SJSA1 (cell line): ENCODE results near the gene ANAPC5. TPM values are rescaled to one million over a fixed set of nuclear protein-coding genes. Genes with fewer than 3 reads are reported as not detected.
"Not testable (repeated sequence)": the region's sequence is repeated elsewhere in the genome, so short reads cannot be mapped to it uniquely, and the experiment has no call there.

Experiments used
- DNase-seq, 2 experiments: peaks; one replicate each; pipeline ENCODE4 v3.0.0-alpha.2; 2015 to 2020; ENCODE audit warnings: low spot score in 2 of 2, low read depth in 1 of 2
- H3K27ac ChIP-seq: fragments of 250-450 bp; sonication (Bioruptor Pico); 2 replicates; pipeline ENCODE4 v1.5.1; 2020; ENCODE audit warnings: mild to moderate bottlenecking, moderate library complexity
- H3K27me3 ChIP-seq: fragments of 250-450 bp; sonication (Bioruptor Pico); replicated peaks from 2 replicates; pipeline ENCODE4 v1.5.1; 2020; ENCODE audit warnings: mild to moderate bottlenecking, moderate library complexity
- H3K36me3 ChIP-seq: fragments of 250-450 bp; sonication (Bioruptor Pico); 2 replicates; pipeline ENCODE4 v1.5.1; 2020; ENCODE audit warnings: mild to moderate bottlenecking
- H3K4me1 ChIP-seq: fragments of 250-450 bp; sonication (Bioruptor Pico); replicated peaks from 2 replicates; pipeline ENCODE4 v1.6.1; 2021; ENCODE audit warnings: mild to moderate bottlenecking
- H3K4me3 ChIP-seq: fragments of 250-450 bp; sonication (Bioruptor Pico); 2 replicates; pipeline ENCODE4 v1.5.1; 2020; ENCODE audit warnings: mild to moderate bottlenecking
- H3K9me3 ChIP-seq: fragments of 250-450 bp; sonication (Bioruptor Pico); replicated peaks from 2 replicates; pipeline ENCODE4 v1.5.1; 2020; ENCODE audit warnings: mild to moderate bottlenecking
- total RNA-seq: library from RNA; depleted of rRNA; stranded (reverse); fragments of >200 nt; shearing (Covaris generic); gene quantifications from 2 replicates; pipeline ENCODE4 v1.2.3, GENCODE V29; 2014

Gene ANAPC5
- total RNA-seq, 1 experiment from 2014 or later, result 107 TPM

DNA sequence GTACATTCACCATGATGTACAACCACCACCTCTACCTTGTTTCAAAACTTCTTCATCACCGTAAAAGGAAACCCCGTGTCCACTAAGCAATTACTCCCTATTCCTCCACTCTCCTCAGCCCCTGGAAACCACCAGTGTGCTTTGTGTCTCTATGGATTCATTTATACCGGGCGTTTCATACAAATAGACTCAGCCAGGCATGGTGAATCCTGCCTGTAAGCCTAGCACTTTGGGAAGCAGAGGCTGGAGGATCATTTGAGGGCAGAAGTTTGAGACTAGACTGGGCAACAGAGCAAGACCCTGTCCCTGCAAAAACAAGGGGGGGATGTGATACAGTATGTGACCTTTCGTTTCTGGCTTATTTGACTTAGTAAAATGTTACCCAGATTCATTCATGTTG, 26.5 kb upstream of the ANAPC5 start:
- H3K4me1 ChIP-seq, result no peaks in the 10 kb centered on the region
- no peak overlapping the region for H3K27ac ChIP-seq
- no peak for DNase-seq
- H3K4me3 ChIP-seq, result no peak overlapping the region
- H3K9me3 ChIP-seq, result no peaks in the 10 kb centered on the region
- H3K36me3 ChIP-seq, result no peaks in the 10 kb centered on the region
- no peaks in the 10 kb centered on the region for H3K27me3 ChIP-seq

DNA sequence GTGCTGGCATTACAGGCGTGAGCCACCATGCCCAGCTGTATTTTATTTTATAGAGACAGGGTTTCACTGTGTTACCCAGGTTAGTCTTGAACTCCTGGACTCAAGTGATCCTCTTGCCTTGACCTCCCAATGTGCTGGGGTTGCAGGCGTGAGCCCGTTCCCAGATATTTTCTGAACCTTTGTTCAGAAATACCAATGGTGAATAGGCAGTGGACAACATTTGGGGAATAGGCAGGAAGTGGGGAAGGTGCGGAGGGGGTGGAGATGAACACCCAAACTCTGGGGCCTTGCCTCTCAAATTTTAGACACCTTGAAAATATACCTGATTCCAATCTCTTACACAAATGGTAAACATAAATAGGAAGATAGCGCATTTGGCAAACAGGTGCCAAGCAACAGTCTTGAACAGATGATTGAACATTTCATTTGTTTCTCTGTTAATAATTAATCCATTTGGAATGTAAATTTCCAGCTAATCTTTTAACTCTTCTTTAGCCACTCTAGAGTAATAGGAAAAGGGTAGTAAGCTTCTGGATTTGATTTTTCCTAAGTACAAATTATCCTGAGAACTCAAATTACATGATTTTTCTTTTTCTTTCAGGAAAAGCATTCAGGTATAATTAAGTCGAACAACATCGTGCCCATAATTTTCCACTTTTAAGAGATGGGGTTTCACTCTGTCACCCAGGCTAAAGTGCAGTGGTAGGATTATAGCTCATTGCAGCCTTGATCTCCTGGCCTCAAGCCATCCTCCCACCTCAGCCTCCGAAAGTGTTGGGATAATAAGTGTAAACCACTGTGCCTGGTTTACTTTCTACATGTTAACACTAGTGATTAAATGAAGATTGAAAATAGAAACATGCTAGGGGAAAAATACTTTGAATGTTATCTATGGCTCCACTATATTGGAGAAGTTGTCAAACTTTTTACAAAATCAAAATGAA, 24.8 kb upstream of the ANAPC5 start:
- Histone ChIP-seq H3K4me3 (no peak overlapping the region), H3K27me3 (no peaks in the 10 kb centered on the region), H3K9me3 (no peaks in the 10 kb centered on the region), H3K36me3 (no peaks in the 10 kb centered on the region), H3K27ac (no peak overlapping the region), H3K4me1 (no peaks in the 10 kb centered on the region)
- DNase-seq, result no peak

DNA sequence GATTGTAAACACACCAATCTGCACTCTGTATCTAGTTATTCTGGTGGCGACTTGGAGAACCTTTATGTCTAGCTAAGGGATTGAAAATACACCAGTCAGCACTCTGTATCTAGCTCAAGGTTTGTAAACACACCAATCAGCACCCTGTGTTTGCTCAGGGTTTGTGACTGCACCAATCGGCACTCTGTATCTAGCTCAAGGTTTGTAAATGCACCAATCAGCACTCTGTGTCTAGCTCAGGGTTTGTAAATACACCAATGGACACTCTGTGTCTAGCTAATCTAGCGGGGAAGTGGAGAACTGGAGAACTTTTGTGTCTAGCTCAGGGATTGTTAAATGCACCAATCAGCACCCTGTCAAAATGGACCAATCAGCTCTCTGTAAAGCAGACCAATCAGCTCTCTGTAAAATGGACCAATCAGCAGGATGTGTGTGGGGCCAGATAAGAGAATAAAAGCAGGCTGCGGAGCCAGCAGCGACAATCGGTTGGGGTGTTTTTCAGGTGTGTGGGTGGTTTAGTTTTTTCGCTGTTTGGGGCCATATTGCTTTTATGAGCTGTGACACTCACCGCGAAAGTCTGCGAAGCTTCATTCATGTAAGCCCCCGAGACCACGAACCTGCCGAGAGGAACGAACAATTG, 22.9 kb upstream of the ANAPC5 start:
- H3K4me1 ChIP-seq, H3K27me3 ChIP-seq, H3K27ac ChIP-seq, DNase-seq, H3K36me3 ChIP-seq, H3K4me3 ChIP-seq, H3K9me3 ChIP-seq: not testable (repeated sequence)

DNA sequence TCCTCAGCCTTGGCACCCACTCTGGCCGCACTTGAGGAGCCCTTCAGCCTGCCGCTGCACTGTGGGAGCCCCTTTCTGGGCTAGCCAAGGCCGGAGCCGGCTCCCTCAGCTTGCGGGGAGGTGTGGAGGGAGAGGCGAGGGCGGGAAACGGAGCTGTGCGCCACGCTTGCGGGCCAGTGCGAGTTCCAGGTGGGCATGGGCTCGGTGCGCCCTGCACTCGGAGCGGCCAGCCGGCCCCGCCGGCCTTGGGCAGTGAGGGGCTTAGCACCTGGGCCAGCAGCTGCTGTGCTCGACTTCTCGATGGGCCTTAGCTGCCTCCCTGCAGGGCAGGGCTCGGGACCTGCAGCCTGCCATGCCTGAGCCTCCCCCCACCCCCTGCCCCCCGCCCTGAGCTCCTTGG, 22.1 kb upstream of the ANAPC5 start:
- not testable (repeated sequence) for H3K9me3 ChIP-seq, H3K27ac ChIP-seq, DNase-seq, H3K27me3 ChIP-seq, H3K36me3 ChIP-seq, H3K4me3 ChIP-seq, H3K4me1 ChIP-seq

DNA sequence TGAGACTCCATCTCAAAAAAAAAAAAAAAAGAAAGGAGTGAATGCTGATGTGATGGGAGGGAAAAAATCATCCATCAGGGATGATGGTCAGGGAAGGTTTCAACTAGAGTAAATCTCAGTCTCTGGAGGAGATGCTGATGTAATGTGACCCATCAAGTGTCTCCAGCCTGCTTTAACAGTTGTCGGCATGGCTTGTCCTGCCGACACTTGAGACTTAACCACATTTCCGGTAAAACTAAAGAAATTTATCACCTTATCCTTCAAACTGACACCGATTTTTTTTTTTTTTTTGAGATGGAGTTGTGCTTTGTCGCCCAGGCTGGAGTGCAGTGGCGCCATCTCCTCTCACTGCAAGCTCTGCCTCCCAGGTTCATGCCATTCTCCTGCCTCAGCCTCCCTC, 21.5 kb upstream of the ANAPC5 start:
- Histone ChIP-seq H3K27me3 (no peaks in the 10 kb centered on the region), H3K27ac (no peak overlapping the region), H3K4me3 (no peak overlapping the region), H3K4me1 (no peaks in the 10 kb centered on the region), H3K36me3 (no peaks in the 10 kb centered on the region), H3K9me3 (no peaks in the 10 kb centered on the region)
- no peak for DNase-seq

DNA sequence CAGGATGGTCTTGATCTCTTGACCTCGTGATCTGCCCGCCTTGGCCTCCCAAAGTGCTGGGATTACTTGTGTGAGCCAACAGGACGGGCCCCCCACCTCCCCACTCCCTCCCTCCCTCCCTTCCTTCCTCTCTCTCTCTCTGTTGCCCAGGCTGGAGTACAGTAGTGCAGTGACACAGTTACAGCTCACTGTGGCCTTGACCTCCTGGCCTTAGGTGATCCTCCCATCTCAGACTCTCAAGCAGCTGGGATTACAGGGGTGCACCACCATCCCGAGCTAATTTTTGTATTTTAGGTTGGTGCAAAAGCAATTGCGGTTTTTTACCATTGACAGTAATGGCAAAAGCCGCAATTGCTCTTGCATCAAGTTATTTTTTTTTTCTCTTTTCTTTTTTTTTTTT, 19.2 kb upstream of the ANAPC5 start:
- no peak overlapping the region for H3K4me3 ChIP-seq
- H3K36me3 ChIP-seq, result no peaks in the 10 kb centered on the region
- H3K9me3 ChIP-seq, result no peaks in the 10 kb centered on the region
- no peak for DNase-seq
- H3K4me1 ChIP-seq, result no peaks in the 10 kb centered on the region
- no peaks in the 10 kb centered on the region for H3K27me3 ChIP-seq
- H3K27ac ChIP-seq, result no peak overlapping the region

DNA sequence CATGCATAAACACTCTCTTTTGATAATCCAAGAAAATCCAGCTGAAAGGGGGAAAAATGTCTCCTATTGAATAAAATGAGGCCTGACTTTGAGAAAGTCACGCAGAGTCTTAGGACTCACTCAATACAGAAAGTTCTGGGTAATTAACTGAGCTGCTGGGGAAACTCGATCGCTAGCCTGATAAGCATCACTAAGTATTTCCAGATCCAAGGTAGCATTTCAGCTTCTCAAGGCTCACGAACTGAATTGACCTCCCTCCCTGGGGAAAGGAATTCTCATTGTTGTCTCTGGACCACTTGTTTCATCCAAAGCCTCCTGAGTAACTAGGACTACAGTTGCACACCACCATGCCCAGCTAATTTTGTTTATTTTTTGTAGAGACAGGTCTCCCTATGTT, 13.8 kb upstream of the ANAPC5 start:
- Histone ChIP-seq H3K27ac (no peak overlapping the region), H3K4me1 (peaks cover 7% of the 10 kb centered on the region; the same call in 1 of the 2 replicates), H3K9me3 (no peaks in the 10 kb centered on the region), H3K36me3 (no peaks in the 10 kb centered on the region), H3K27me3 (no peaks in the 10 kb centered on the region), H3K4me3 (no peak overlapping the region)
- no peak for DNase-seq

DNA sequence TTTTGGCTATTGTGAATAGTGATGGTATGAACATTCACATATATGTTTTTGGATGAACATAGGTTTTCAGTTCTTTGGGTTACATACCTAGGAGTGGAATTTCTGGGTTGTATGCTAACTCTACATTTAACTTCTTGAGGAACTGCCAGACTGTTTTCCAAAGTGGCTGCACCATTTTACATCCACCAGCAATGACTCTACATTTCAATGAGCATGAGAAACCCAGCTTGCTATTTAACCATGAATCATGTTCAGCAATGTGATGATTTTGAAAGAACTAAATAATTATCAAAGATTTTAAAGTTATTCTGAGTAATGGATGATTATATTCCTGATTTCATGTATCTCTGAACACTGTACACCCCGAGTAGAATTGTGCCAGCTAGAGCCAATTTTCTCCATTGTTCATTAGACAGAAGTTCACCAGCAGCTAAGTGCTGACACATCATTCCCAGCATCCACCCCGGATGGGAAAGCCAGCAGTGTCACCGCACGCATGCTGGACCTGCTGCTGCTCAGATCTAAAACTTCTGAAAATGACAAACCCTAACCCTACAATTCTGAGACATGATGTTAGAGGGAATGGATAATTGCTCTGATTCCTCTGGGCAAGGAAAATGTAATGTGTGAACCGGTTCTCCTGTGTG, 13.3 kb upstream of the ANAPC5 start:
- no peaks in the 10 kb centered on the region for H3K9me3 ChIP-seq
- H3K4me3 ChIP-seq, result no peak overlapping the region
- H3K36me3 ChIP-seq, result no peaks in the 10 kb centered on the region
- H3K27me3 ChIP-seq, result no peaks in the 10 kb centered on the region
- H3K27ac ChIP-seq, result no peak overlapping the region
- no peak for DNase-seq
- peaks cover 7% of the 10 kb centered on the region; the same call in 1 of the 2 replicates for H3K4me1 ChIP-seq

DNA sequence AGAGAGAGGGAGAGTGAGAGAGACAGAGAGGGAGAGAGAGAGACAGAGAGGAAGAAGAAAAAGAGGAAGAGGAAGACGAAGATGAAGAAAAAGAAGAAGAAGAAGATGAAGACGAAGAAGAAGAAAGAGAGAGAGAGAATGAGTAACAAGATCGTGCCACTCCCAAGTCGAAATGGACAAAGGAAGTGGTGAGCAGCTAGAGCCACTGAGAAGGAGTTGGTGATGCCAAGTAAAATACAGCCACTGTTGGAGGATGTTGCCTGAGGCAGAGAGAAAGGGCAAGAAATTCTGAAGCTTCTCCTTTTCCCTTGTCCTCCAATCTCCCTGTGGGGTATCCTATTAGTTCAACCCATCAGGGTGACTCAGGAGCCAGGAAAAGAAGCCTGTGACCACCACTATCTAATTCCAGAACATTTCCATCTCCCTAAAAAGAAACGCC, 12.5 kb upstream of the ANAPC5 start:
- DNase-seq, result no peak

DNA sequence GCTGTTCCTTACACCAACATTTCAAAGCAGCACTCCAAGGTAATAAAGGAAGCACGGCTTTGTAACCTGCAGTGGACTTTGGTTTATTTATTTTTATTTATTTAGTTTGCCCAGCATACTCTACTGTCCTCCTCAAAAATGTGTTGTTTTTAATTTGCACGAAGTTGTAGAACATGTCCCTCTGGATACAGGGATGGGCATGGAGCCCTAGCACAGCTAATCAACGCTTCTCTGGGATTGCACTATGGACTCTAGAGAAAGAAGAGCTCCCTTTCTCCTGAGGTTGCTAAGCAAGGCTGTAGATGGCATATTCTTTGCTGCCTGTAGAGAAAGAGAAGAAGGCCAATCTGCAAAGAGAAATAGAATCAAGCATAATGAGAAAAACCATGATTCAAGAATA, 5.9 kb upstream of the ANAPC5 start:
- DNase-seq, result no peak
- Histone ChIP-seq H3K9me3 (no peaks in the 10 kb centered on the region), H3K4me1 (0 out of 2 replicates have a peak, but pooled peaks cover 3% of the 10 kb centered on the region), H3K27me3 (no peaks in the 10 kb centered on the region), H3K36me3 (no peaks in the 10 kb centered on the region), H3K4me3 (no peak overlapping the region), H3K27ac (no peak overlapping the region)

More for the DNA sequence above, 12.5 kb upstream of the ANAPC5 start:
- Histone ChIP-seq H3K27me3 (no peaks in the 10 kb centered on the region), H3K9me3 (no peaks in the 10 kb centered on the region), H3K36me3 (no peaks in the 10 kb centered on the region), H3K4me1 (peaks cover 7% of the 10 kb centered on the region; the same call in 1 of the 2 replicates), H3K4me3 (no peak overlapping the region), H3K27ac (no peak overlapping the region)

DNA sequence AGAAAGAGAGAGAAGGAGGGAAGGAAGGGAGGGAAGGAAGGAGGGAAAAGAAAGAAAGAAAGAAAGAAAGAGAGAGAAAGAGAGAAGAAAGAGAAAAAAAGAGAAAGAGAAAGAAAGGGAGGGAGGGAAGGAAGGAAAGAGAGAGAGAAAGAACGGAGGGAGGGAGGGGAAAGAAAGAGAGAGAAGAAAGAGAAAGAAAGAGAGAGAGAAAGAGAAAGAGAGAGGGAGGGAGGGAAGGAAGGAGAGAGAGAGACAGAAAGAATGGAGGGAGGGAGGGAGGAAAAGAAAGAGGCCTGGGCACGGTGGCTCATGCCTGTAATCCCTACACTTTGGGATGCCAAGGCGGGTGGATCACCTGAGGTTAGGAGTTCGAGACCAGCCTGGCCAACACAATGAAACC, 5.1 kb upstream of the ANAPC5 start:
- H3K4me1 ChIP-seq, result 0 out of 2 replicates have a peak, but pooled peaks cover 5% of the 10 kb centered on the region
- no peak for DNase-seq
- no peak overlapping the region for H3K4me3 ChIP-seq

DNA sequence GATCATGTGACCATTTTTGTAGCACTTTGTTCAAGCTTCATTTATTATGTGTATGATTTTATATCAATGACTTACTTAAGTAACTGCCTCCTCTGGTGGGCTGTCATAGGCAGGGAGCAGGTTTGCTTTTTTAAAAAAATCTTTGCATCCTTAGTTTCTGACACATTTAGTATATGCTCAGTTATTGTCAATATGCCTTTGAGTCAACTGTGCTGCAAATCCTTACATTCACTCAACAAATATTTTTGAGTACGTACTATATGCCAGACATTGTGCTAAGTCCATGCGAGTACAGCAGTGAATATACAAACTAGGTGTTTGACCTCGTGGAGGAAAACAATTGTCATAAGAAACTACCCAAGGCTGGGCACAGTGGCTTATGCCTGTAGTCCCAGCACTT, 4.4 kb upstream of the ANAPC5 start:
- no peaks in the 10 kb centered on the region for H3K9me3 ChIP-seq
- DNase-seq, result no peak
- H3K27ac ChIP-seq, result no peak overlapping the region
- H3K4me1 ChIP-seq, result 0 out of 2 replicates have a peak, but pooled peaks cover 5% of the 10 kb centered on the region
- H3K36me3 ChIP-seq, result peaks cover 2% of the 10 kb centered on the region; the same call in 1 of the 2 replicates
- no peak overlapping the region for H3K4me3 ChIP-seq
- H3K27me3 ChIP-seq, result no peaks in the 10 kb centered on the region

More for the DNA sequence above, 5.1 kb upstream of the ANAPC5 start:
- H3K9me3 ChIP-seq, result no peaks in the 10 kb centered on the region
- H3K36me3 ChIP-seq, result no peaks in the 10 kb centered on the region
- H3K27ac ChIP-seq, result no peak overlapping the region
- H3K27me3 ChIP-seq, result no peaks in the 10 kb centered on the region

DNA sequence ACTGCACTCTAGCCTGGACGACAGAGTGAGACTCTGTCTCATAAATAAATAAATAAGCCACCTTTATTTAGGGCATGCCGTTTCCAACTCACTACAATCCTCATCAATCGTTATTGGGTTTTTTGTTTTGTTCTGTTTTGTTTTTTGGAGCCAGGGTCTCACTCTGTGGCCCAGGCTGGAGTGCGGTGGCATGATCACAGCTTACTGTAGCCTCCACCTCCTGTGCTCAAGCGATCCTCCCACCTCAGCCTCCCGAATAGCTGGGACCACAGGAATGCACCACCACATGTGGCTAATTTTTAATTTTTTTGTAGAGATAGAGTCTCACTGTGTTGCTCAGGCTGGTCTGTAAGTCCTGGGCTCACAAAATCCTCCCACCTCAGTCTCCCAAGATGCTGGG, 3.6 kb upstream of the ANAPC5 start:
- Histone ChIP-seq H3K4me1 (peaks cover 12% of the 10 kb centered on the region; the same call in 1 of the 2 replicates), H3K9me3 (no peaks in the 10 kb centered on the region), H3K27ac (no peak overlapping the region), H3K4me3 (no peak overlapping the region), H3K27me3 (no peaks in the 10 kb centered on the region), H3K36me3 (peaks cover 3% of the 10 kb centered on the region; the same call in 1 of the 2 replicates)
- DNase-seq, result no peak

DNA sequence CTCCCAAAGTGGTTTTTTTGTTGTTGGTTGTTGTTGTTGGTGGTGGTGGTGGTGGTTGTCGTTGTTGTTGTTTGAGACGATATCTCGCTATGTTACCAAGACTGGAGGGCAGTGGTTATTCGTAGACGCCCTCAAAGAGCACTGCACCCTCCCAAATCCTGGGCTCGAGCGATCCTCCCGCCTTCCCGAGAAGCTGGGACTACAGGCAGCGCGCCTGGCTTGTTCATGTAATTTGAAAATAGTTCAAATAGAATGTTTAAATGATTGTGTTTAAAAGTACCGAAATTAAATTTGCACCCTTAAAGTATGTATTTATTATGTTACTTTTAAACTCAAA, 439 bp upstream of the ANAPC5 start:
- peaks cover 9% of the 10 kb centered on the region; the same call in 1 of the 2 replicates for H3K36me3 ChIP-seq
- no peaks in the 10 kb centered on the region for H3K27me3 ChIP-seq
- H3K4me1 ChIP-seq, result peaks cover 14% of the 10 kb centered on the region; the same call in 1 of the 2 replicates
- peak overlapping the region; percentile 42 for H3K27ac ChIP-seq
- no peaks in the 10 kb centered on the region for H3K9me3 ChIP-seq
- DNase-seq, result no peak
- H3K4me3 ChIP-seq, result peak overlapping the region; percentile 73
